Nephron (organoid): ENCODE results near the gene KNG1.

Source experiments
- H3K27ac Mint-ChIP-seq, 3 experiments: 2 replicates each; pipeline ENCODE4 v1.8.0; 2020; ENCODE audit warnings: mixed read lengths in 3 of 3, mild to moderate bottlenecking in 2 of 3, moderate library complexity in 1 of 3
- H3K27me3 Mint-ChIP-seq: 2 replicates; pipeline ENCODE4 v1.8.0; 2021; ENCODE audit warnings: low read depth, mild to moderate bottlenecking, moderate library complexity, mixed read lengths
- H3K36me3 Mint-ChIP-seq: 2 replicates; pipeline ENCODE4 v1.8.0; 2020; ENCODE audit warnings: low read depth, mixed read lengths
- H3K4me1 Mint-ChIP-seq: 2 replicates; pipeline ENCODE4 v1.8.0; 2020; ENCODE audit warnings: mixed read lengths
- H3K4me3 Mint-ChIP-seq, 3 experiments: 2 replicates each; pipeline ENCODE4 v1.8.0; 2020; ENCODE audit warnings: mild to moderate bottlenecking in 3 of 3, mixed read lengths in 3 of 3, moderate library complexity in 2 of 3
- H3K9me3 Mint-ChIP-seq: 2 replicates; pipeline ENCODE4 v1.8.0; 2020; ENCODE audit warnings: mixed read lengths
- CTCF ChIP-seq, 3 experiments: fragments of 200-600 bp; sonication (generic); IDR thresholded peaks; one replicate each; pipeline ENCODE4 v1.5.0; 2021; ENCODE audit warnings: antibody characterized with exemption in 3 of 3; ENCODE audit not compliant: unreplicated experiment in 3 of 3

The KNG1 gene

GRCh38 chr3:186724911-186725310, 7.8 kb downstream of the KNG1 start:
- Mint-ChIP-seq H3K4me1 (no peaks in the 10 kb centered on the region), H3K9me3 (no peaks in the 10 kb centered on the region), H3K27ac (no peak overlapping the region), H3K4me3 (no peak overlapping the region), H3K36me3 (no peaks in the 10 kb centered on the region), H3K27me3 (peaks cover 8% of the 10 kb centered on the region)
- no peak for TF ChIP-seq CTCF (IDR thresholded peaks at IDR 0.05; ENCODE audit: unreplicated experiment in 3 of 3)

- no peak overlapping the region for H3K4me3 Mint-ChIP-seq
- peaks cover 4% of the 10 kb centered on the region for H3K27me3 Mint-ChIP-seq
- H3K4me1 Mint-ChIP-seq = no peaks in the 10 kb centered on the region
- no peak for TF ChIP-seq CTCF (IDR thresholded peaks at IDR 0.05; ENCODE audit: unreplicated experiment in 3 of 3)
- H3K36me3 Mint-ChIP-seq = no peaks in the 10 kb centered on the region
- no peak overlapping the region for H3K27ac Mint-ChIP-seq
- no peaks in the 10 kb centered on the region for H3K9me3 Mint-ChIP-seq
These were observed 15.1 kb downstream of the KNG1 start for GRCh38 chr3:186732169-186732766.

- H3K27me3 Mint-ChIP-seq = peaks cover 17% of the 10 kb centered on the region
These were observed 25.6 kb downstream of the KNG1 start for GRCh38 chr3:186742618-186743380.

GRCh38 chr3:186743666-186744065, 26.5 kb downstream of the KNG1 start:
- H3K27ac Mint-ChIP-seq = no peak overlapping the region

More at GRCh38 chr3:186742618-186743380, 25.6 kb downstream of the KNG1 start:
- Mint-ChIP-seq H3K4me3 (no peak overlapping the region), H3K4me1 (peaks cover 5% of the 10 kb centered on the region), H3K9me3 (no peaks in the 10 kb centered on the region), H3K36me3 (no peaks in the 10 kb centered on the region), H3K27ac (no peak overlapping the region)
- no peak for TF ChIP-seq CTCF (IDR thresholded peaks at IDR 0.05; ENCODE audit: unreplicated experiment in 3 of 3)

GRCh38 chr3:186746008-186746407, 28.8 kb downstream of the KNG1 start:
- H3K9me3 Mint-ChIP-seq = no peaks in the 10 kb centered on the region
- peaks cover 17% of the 10 kb centered on the region for H3K27me3 Mint-ChIP-seq
- peaks cover 5% of the 10 kb centered on the region for H3K4me1 Mint-ChIP-seq
- no peak for TF ChIP-seq CTCF (IDR thresholded peaks at IDR 0.05; ENCODE audit: unreplicated experiment in 3 of 3)
- H3K27ac Mint-ChIP-seq = peak overlapping the region in 2 of 3 experiments; percentile 37 to 84
- no peaks in the 10 kb centered on the region for H3K36me3 Mint-ChIP-seq
- peak overlapping the region in 1 of 3 experiments; percentile 24 for H3K4me3 Mint-ChIP-seq

More at GRCh38 chr3:186743666-186744065, 26.5 kb downstream of the KNG1 start:
- Mint-ChIP-seq H3K4me1 (peaks cover 5% of the 10 kb centered on the region), H3K4me3 (no peak overlapping the region), H3K36me3 (no peaks in the 10 kb centered on the region), H3K27me3 (peaks cover 17% of the 10 kb centered on the region), H3K9me3 (no peaks in the 10 kb centered on the region)
- no peak for TF ChIP-seq CTCF (IDR thresholded peaks at IDR 0.05; ENCODE audit: unreplicated experiment in 3 of 3)
